GM23338 (cell line): Measurements from ENCODE around the gene ZNF787. TPM values are rescaled to one million over a fixed set of nuclear protein-coding genes. Genes with fewer than 3 reads are reported as not detected.
"Not testable (repeated sequence)": the region's sequence is repeated elsewhere in the genome, so short reads cannot be mapped to it uniquely, and the experiment has no call there.

Experiments
- ATAC-seq: fragments of 200-7000 bp; cut with Tn5 transposase; 3 replicates; pipeline ENCODE4 v1.9.1; 2020
- DNase-seq: peaks from one replicate; pipeline ENCODE4 v3.0.0-alpha.2; 2015; ENCODE audit warnings: low spot score
- H2AFZ ChIP-seq: fragments of 200-600 bp; sonication (generic); 2 replicates; pipeline ENCODE4 v1.8.0; 2016; ENCODE audit warnings: antibody characterized with exemption, mild to moderate bottlenecking, moderate library complexity
- H3F3A ChIP-seq: fragments of 200-600 bp; sonication (generic); replicated peaks from 2 replicates; pipeline ENCODE4 v1.8.0; 2017; ENCODE audit warnings: antibody characterized with exemption, mixed run types, low read depth
- H3K27ac ChIP-seq: fragments of 200-600 bp; sonication (generic); 2 replicates; pipeline ENCODE4 v1.6.1; 2016; ENCODE audit warnings: low read depth
- H3K27me3 ChIP-seq: fragments of 200-600 bp; sonication (generic); 2 replicates; pipeline ENCODE4 v1.8.0; 2016; ENCODE audit warnings: mild to moderate bottlenecking, mixed run types, moderate library complexity; ENCODE audit not compliant: insufficient read depth
- H3K36me3 ChIP-seq: fragments of 200-600 bp; sonication (generic); 2 replicates; pipeline ENCODE4 v1.8.0; 2016; ENCODE audit warnings: mild to moderate bottlenecking; ENCODE audit not compliant: insufficient read depth
- H3K4me1 ChIP-seq: fragments of 200-600 bp; sonication (generic); 2 replicates; pipeline ENCODE4 v1.8.0; 2016; ENCODE audit warnings: mild to moderate bottlenecking, moderate library complexity; ENCODE audit not compliant: insufficient read depth
- H3K4me2 ChIP-seq: fragments of 200-600 bp; sonication (generic); 2 replicates; pipeline ENCODE4 v1.7.1; 2017; ENCODE audit warnings: mixed run types
- H3K4me3 ChIP-seq: fragments of 200-600 bp; sonication (generic); 2 replicates; pipeline ENCODE4 v1.6.1; 2016; ENCODE audit warnings: mixed run types
- H3K79me2 ChIP-seq: fragments of 200-600 bp; sonication (generic); replicated peaks from 2 replicates; pipeline ENCODE4 v1.8.0; 2017; ENCODE audit warnings: mild to moderate bottlenecking; ENCODE audit not compliant: insufficient read depth
- H3K9me2 ChIP-seq: fragments of 200-600 bp; sonication (generic); 2 replicates; pipeline ENCODE4 v1.8.0; 2017; ENCODE audit not compliant: insufficient read depth
- H4K20me1 ChIP-seq: fragments of 200-600 bp; sonication (generic); replicated peaks from 2 replicates; pipeline ENCODE4 v1.8.0; 2017; ENCODE audit warnings: mild to moderate bottlenecking; ENCODE audit not compliant: insufficient read depth
- H3K27ac Mint-ChIP-seq: 2 replicates; pipeline ENCODE4 v1.8.0; 2020; ENCODE audit warnings: inconsistent platforms, mild to moderate bottlenecking, moderate library complexity, mixed read lengths
- H3K27me3 Mint-ChIP-seq: 3 replicates; pipeline ENCODE4 v1.8.0; 2022; ENCODE audit warnings: low read depth, mild to moderate bottlenecking, moderate library complexity, mixed read lengths, inconsistent platforms; ENCODE audit not compliant: insufficient read depth, poor library complexity
- H3K36me3 Mint-ChIP-seq: 3 replicates; pipeline ENCODE4 v1.8.0; 2021; ENCODE audit warnings: low read depth, mild to moderate bottlenecking, inconsistent platforms, moderate library complexity, mixed read lengths
- H3K4me1 Mint-ChIP-seq: 3 replicates; pipeline ENCODE4 v1.8.0; 2020; ENCODE audit warnings: mild to moderate bottlenecking, inconsistent platforms, mixed read lengths
- H3K4me3 Mint-ChIP-seq: 3 replicates; pipeline ENCODE4 v1.8.0; 2021; ENCODE audit warnings: moderate library complexity, mild to moderate bottlenecking, inconsistent platforms, mixed read lengths
- H3K9me3 Mint-ChIP-seq: 3 replicates; pipeline ENCODE4 v1.8.0; 2020; ENCODE audit warnings: moderate library complexity, mild to moderate bottlenecking, inconsistent platforms, mixed read lengths
- CREB1 ChIP-seq: fragments of 250-450 bp; sonication (Bioruptor Pico); IDR thresholded peaks from 2 replicates; pipeline ENCODE4 v1.5.0; 2020; ENCODE audit warnings: low read depth, mild to moderate bottlenecking, moderate library complexity
- CTCF ChIP-seq, 2 experiments: fragments of 200-600 bp in 1 of 2; sonication (generic) in 1 of 2; conservative IDR thresholded peaks; 2 replicates each; pipeline versions ENCODE4 v1.5.1 to v1.6.1; 2016 to 2017; ENCODE audit warnings: antibody characterized with exemption in 2 of 2, low read depth in 2 of 2, mild to moderate bottlenecking in 2 of 2, moderate library complexity in 1 of 2
- ETS1 ChIP-seq: IDR thresholded peaks from 2 replicates; pipeline ENCODE4 v1.6.1; 2016; ENCODE audit warnings: antibody characterized with exemption
- EZH2 ChIP-seq: fragments of 200-600 bp; sonication (generic); IDR thresholded peaks from one replicate; pipeline ENCODE4 v1.8.0; 2017; ENCODE audit warnings: antibody characterized with exemption, mild to moderate bottlenecking, low read depth; ENCODE audit not compliant: unreplicated experiment
- EZH2phosphoT487 ChIP-seq: fragments of 200-600 bp; sonication (generic); IDR thresholded peaks from one replicate; pipeline ENCODE4 v1.8.1; 2018; ENCODE audit warnings: antibody characterized with exemption; ENCODE audit not compliant: unreplicated experiment
- JUNB ChIP-seq: IDR thresholded peaks from one replicate; pipeline ENCODE4 v1.6.1; 2016; ENCODE audit warnings: antibody characterized with exemption; ENCODE audit not compliant: unreplicated experiment
- POLR2AphosphoS5 ChIP-seq: IDR thresholded peaks from 2 replicates; pipeline ENCODE4 v1.6.1; 2016; ENCODE audit warnings: antibody characterized with exemption, low read depth
- REST ChIP-seq: IDR thresholded peaks from one replicate; pipeline ENCODE4 v1.6.1; 2018; ENCODE audit warnings: antibody characterized with exemption; ENCODE audit not compliant: unreplicated experiment
- STAT1 ChIP-seq: IDR thresholded peaks from one replicate; pipeline ENCODE4 v1.6.1; 2016; ENCODE audit warnings: antibody characterized with exemption; ENCODE audit not compliant: unreplicated experiment
- ZNF331 ChIP-seq: fragments of 250-450 bp; sonication (Bioruptor Pico); IDR thresholded peaks from 2 replicates; pipeline ENCODE4 v1.5.0; 2020; ENCODE audit warnings: low read depth, mild to moderate bottlenecking, moderate library complexity
- polyA plus RNA-seq: library from polyadenylated mRNA; unstranded; fragments of >200 nt; fragmentation: Nextera tagmentation; extraction: Ambion mirVana; gene quantifications from 2 replicates; pipeline ENCODE4 v1.2.1, GENCODE V29; 2016
- total RNA-seq: library from RNA; depleted of rRNA; stranded (reverse); fragments of >200 nt; shearing (Covaris generic); gene quantifications from 2 replicates; pipeline ENCODE4 v1.2.3, GENCODE V29; 2014

The ZNF787 gene
- total and polyA plus RNA-seq, 2 experiments from 2014 or later, result 12.5 to 44.6 TPM

- no peak for TF ChIP-seq CTCF (conservative IDR thresholded peaks at IDR 0.05; ENCODE audit: low read depth in 2 of 2)
- no peak for TF ChIP-seq ETS1
- no peak for TF ChIP-seq CREB1 (CRISPR knock-in tag)
- TF ChIP-seq STAT1, result no peak
- no peak for TF ChIP-seq EZH2
- no peak for TF ChIP-seq POLR2AphosphoS5
- no peak for TF ChIP-seq EZH2phosphoT487
- no peak for TF ChIP-seq ZNF331
- TF ChIP-seq REST, result no peak
- TF ChIP-seq JUNB, result no peak
Measured at GRCh38 chr19:56098731-56099568, 22.1 kb downstream of the ZNF787 start (continued).

GRCh38 chr19:56098237-56098636 is 22.9 kb downstream of the ZNF787 start:
- H3K4me3 Mint-ChIP-seq, ATAC-seq, H2AFZ ChIP-seq, H3K9me3 Mint-ChIP-seq, H3K27ac Mint-ChIP-seq, H3K36me3 ChIP-seq, H4K20me1 ChIP-seq, H3K4me2 ChIP-seq, H3K4me1 ChIP-seq, H3K27ac ChIP-seq, H3K9me2 ChIP-seq, H3K27me3 ChIP-seq, H3K4me1 Mint-ChIP-seq, DNase-seq, H3K4me3 ChIP-seq, H3F3A ChIP-seq: not testable (repeated sequence)
- peaks cover 11% of the 10 kb centered on the region for H3K27me3 Mint-ChIP-seq
- H3K79me2 ChIP-seq, result peaks cover 73% of the 10 kb centered on the region
- H3K36me3 Mint-ChIP-seq, result peaks cover 47% of the 10 kb centered on the region
